Left lung (tissue), 10 donors: ENCODE results near the gene GPR87. TPM values are rescaled to one million over a fixed set of nuclear protein-coding genes. Genes with fewer than 3 reads are reported as not detected.

Experiments
- ATAC-seq: fragments of 200-7000 bp; cut with Tn5 transposase; one replicate; pipeline ENCODE4 v1.9.1; 2020; ENCODE audit warnings: moderate library complexity
- DNase-seq, 4 donors: peaks; one replicate each; pipeline ENCODE4 v3.0.0-alpha.2; 2013 to 2020
- H3K27ac ChIP-seq, 2 donors: fragments of 200-600 bp; sonication (generic) in 1 of 2; one replicate each; pipeline versions ENCODE4 v1.5.0 to v1.8.0; 2020 to 2021
- H3K27me3 ChIP-seq, 2 donors: fragments of 200-600 bp; sonication (generic) in 1 of 2; one replicate each; pipeline versions ENCODE4 v1.5.0 to v1.8.0; 2020 to 2021
- H3K36me3 ChIP-seq, 2 donors: fragments of 200-600 bp; sonication (generic) in 1 of 2; one replicate each; pipeline versions ENCODE4 v1.5.0 to v1.8.0; 2020 to 2021
- H3K4me1 ChIP-seq, 2 donors: fragments of 200-600 bp; one replicate each; pipeline ENCODE4 v1.8.0; 2021
- H3K4me3 ChIP-seq, 2 donors: fragments of 200-600 bp; sonication (generic) in 1 of 2; one replicate each; pipeline versions ENCODE4 v1.5.0 to v1.8.0; 2020 to 2021; ENCODE audit warnings: mild to moderate bottlenecking in 1 of 2
- H3K9me3 ChIP-seq, 2 donors: fragments of 200-600 bp; sonication (generic) in 1 of 2; one replicate each; pipeline versions ENCODE4 v1.5.0 to v1.8.0; 2020 to 2021
- CTCF ChIP-seq, 2 donors: fragments of 200-600 bp; sonication (generic) in 1 of 2; IDR thresholded peaks; one replicate each; pipeline versions ENCODE4 v1.5.0 to v1.8.0; 2021; ENCODE audit warnings: antibody characterized with exemption in 2 of 2
- intact Hi-C, 2 donors: fragments of 100-400 bp; cut with DNase I; formaldehyde crosslinking; loops; one replicate each; pipeline versions ENCODE4 v1.11.2 to v1.14.2; 2022
- polyA plus RNA-seq, 6 donors: library from polyadenylated mRNA; unstranded; fragments of 120-200 nt; gene quantifications; one replicate each; pipeline ENCODE4 v1.2.1, GENCODE V29; 2013; ENCODE audit not compliant: insufficient read length in 6 of 6
- total RNA-seq, 2 donors: library from RNA; stranded (reverse); fragmentation: NEBNext Ultra II Directional; extraction: Animal tissue kit (Norgen Biotek cat#: 25700); gene quantifications; one replicate each; pipeline ENCODE4 v1.2.1, GENCODE V29; 2021
- donor health status: DM: no; HTN: yes; CAD: no.
- donor health status: DM: no; HTN: no; CAD: no.

The GPR87 gene
- total and polyA plus RNA-seq, 8 donors, result 0.52 to 0.85 TPM; not detected in 6

GRCh38 chr3:151345859-151346258 lies 29.2 kb upstream of the GPR87 start:
- Histone ChIP-seq H3K4me1 (peaks cover 3 to 45% of the 10 kb centered on the region in 2 donors), H3K27me3 (no peaks in the 10 kb centered on the region), H3K27ac (peak overlapping the region; percentile 58 to 83), H3K9me3 (no peaks in the 10 kb centered on the region), H3K4me3 (no peak overlapping the region), H3K36me3 (no peaks in the 10 kb centered on the region)
- ATAC-seq, result peak; percentile 68
- intact Hi-C loops, result no loop called here
- DNase-seq, result peak in 1 of 4 donors; percentile 39
- no peak for TF ChIP-seq CTCF (IDR thresholded peaks at IDR 0.05)

GRCh38 chr3:151331696-151332095 lies 15.1 kb upstream of the GPR87 start:
- ATAC-seq, result no peak

GRCh38 chr3:151330899-151331298 lies 14.3 kb upstream of the GPR87 start:
- no peak for TF ChIP-seq CTCF (IDR thresholded peaks at IDR 0.05)
- DNase-seq (peak in 1 of 4 donors; percentile 33), ATAC-seq (no peak)
- Histone ChIP-seq H3K9me3 (no peaks in the 10 kb centered on the region), H3K36me3 (no peaks in the 10 kb centered on the region), H3K4me3 (no peak overlapping the region), H3K27me3 (no peaks in the 10 kb centered on the region), H3K27ac (peak overlapping the region in 1 of 2 donors; percentile 85), H3K4me1 (peaks cover 0 to 60% of the 10 kb centered on the region in 2 donors)
- intact Hi-C loops, result no loop called here

More at GRCh38 chr3:151331696-151332095, 15.1 kb upstream of the GPR87 start:
- peaks cover 0 to 52% of the 10 kb centered on the region in 2 donors for H3K4me1 ChIP-seq
- H3K4me3 ChIP-seq, result no peak overlapping the region
- no peaks in the 10 kb centered on the region for H3K9me3 ChIP-seq
- DNase-seq, result no peak
- no peaks in the 10 kb centered on the region for H3K36me3 ChIP-seq
- H3K27ac ChIP-seq, result peak overlapping the region in 1 of 2 donors; percentile 85
- no peak for TF ChIP-seq CTCF (IDR thresholded peaks at IDR 0.05)
- H3K27me3 ChIP-seq, result no peaks in the 10 kb centered on the region
- intact Hi-C loops, result no loop called here

- peak overlapping the region in 1 of 2 donors; percentile 85 for H3K27ac ChIP-seq
- no peaks in the 10 kb centered on the region for H3K36me3 ChIP-seq
- no peak for ATAC-seq
- H3K4me1 ChIP-seq, result peaks cover 0 to 65% of the 10 kb centered on the region in 2 donors
- H3K27me3 ChIP-seq, result no peaks in the 10 kb centered on the region
- intact Hi-C loops, result no loop called here
- DNase-seq, result no peak
- no peaks in the 10 kb centered on the region for H3K9me3 ChIP-seq
- H3K4me3 ChIP-seq, result no peak overlapping the region
- TF ChIP-seq CTCF (IDR thresholded peaks at IDR 0.05), result no peak
Measured at GRCh38 chr3:151330379-151330778, 13.8 kb upstream of the GPR87 start.

- DNase-seq (no peak), ATAC-seq (peak; percentile 22)
- Histone ChIP-seq H3K4me1 (peaks cover 0 to 66% of the 10 kb centered on the region in 2 donors), H3K9me3 (no peaks in the 10 kb centered on the region), H3K27me3 (no peaks in the 10 kb centered on the region), H3K4me3 (peak within 1 kb of the TSS in 1 of 2 donors; percentile 40), H3K36me3 (no peaks in the 10 kb centered on the region), H3K27ac (peak within 1 kb of the TSS in 1 of 2 donors; percentile 85)
- intact Hi-C loops, result no loop called here
- no peak for TF ChIP-seq CTCF (IDR thresholded peaks at IDR 0.05)
Measured at GRCh38 chr3:151329363-151329762, 12.7 kb upstream of the GPR87 start, which contains the start of gene P2RY13. TSS of gene P2RY13 (minus strand) at chr3:151329549. CDS start at chr3:151329528, 21 bp downstream.
